HG02973 (cell line): Measurements from ENCODE around the gene ODAPH.
A peak's percentile ranks its signal among the peaks of the same experiment; 100 is the strongest.
"Not testable (repeated sequence)": the region's sequence is repeated elsewhere in the genome, so short reads cannot be mapped to it uniquely, and the experiment has no call there.

Experiments
- ATAC-seq: cut with Tn5 transposase; IDR thresholded peaks from one replicate; pipeline ENCODE4 v1.9.1; 2021; ENCODE audit warnings: moderate library complexity; ENCODE audit not compliant: unreplicated experiment

The ODAPH gene, protein sequence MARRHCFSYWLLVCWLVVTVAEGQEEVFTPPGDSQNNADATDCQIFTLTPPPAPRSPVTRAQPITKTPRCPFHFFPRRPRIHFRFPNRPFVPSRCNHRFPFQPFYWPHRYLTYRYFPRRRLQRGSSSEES

DNA sequence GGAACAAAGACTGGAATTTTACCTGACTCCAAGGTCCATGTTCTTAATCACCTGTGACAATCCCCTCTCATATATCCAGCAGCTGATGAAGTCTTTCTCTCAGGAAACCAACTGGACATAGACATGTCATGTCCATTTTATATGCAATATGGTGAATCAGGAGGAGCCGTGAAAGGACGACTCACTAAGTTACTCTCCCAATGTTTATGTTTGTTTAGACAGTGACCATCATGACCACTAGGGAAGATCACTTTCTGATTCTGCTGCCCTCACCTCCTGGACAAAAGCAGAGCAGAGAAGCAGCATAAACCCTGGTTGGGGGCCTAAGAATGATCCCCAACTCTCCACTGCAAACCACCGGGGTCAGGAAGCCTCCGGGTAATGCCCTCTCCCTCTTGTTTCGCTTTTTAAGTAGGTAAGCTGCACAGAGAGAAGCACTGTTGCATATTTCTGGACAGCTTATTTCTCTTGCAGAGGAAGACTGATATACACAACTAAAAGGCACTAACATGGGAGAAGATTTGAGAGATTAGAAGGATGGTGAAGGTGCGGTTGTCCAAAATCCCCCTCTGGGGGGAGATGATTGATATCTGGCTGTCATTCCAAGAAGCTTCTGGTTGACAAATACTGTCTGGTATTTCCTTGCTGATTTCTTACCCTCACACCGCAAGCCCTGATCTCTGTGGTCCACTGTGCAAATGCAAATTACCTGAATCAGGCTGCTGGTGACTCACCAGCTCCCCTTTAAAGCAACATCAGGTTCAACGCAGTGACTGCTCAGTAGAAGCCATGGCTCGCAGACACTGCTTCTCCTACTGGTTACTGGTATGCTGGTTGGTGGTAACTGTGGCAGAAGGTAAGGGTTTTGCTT, at the start of gene ODAPH:
ODAPH (plus strand) TSS at position 773 of the 871 bp plus-strand sequence; CDS start at position 790, 17 bp downstream.
- ATAC-seq = peak; percentile 89

DNA sequence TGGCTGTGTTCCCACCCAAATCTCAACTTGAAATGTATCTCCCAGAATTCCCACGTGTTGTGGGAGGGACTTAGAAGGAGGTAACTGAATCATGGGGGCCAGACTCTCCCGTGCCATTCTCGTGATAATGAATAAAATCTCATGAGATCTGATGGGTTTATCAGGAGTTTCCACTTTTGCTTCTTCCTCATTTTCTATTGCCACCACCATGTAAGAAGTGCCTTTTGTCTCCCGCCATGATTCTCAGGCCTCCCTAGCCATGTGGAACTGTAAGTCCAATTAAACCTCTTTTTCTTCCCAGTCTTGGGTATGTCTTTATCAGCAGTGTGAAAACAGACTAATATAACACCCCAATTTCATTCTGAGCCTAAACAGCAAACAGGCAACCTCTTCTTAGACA, 46.3 kb upstream of the ODAPH start:
- ATAC-seq = not testable (repeated sequence)

DNA sequence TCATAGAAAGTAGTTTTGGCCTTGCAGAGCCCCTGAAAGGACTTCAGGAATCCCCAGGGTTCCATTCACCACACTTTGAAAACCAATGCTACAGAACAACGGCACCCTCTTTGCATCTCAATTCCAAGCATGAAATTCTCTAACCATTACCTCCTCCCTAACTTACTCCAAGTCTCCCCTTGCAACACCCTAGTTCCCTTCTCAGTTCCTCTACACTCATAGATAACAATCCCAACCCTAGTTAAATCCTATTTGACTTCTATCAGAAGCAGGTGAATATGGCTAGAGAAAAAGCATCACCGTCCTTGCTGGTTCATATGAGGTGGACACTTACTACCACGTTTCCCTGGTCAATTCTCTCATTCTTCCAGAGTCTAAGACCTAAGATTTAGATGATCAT, 44.0 kb upstream of the ODAPH start:
- ATAC-seq = no peak

DNA sequence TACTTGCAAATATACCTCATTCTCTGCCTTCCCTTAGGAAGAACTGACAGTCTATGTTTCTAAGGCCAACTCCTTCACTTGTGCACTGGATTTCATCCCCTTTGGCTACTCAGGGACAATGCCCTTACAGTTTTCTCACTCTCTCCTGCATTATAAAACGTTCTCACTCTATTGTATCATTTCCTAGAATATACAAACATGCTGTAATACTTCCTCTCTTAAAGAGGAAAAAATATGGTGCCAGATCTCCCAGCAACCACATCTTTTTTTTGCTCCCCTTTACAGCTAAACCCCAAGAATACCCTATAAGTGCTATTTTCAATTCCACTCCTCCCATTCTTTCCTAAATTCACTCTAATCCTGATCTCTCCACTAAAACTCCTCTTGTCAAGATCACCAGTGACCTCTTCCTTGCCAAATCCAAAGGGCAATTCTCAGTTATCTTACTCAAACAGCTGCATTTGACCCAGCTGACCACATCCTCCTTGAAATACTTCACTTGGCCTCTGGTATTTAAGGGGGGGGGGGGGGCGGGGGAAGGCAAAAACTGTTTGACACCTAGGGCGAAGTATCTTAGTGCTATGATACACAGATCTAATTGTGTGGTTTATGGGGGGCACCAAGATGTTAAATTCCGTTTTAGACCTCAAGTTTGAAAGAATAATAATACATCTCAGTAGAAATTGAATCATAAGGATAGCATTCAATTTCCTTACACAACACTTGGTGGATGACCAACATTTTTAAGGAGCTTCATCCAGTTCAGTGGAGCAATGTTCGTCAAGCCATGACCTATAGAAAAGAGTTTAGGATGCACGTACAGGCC, 43.3 kb upstream of the ODAPH start:
- ATAC-seq = no peak

DNA sequence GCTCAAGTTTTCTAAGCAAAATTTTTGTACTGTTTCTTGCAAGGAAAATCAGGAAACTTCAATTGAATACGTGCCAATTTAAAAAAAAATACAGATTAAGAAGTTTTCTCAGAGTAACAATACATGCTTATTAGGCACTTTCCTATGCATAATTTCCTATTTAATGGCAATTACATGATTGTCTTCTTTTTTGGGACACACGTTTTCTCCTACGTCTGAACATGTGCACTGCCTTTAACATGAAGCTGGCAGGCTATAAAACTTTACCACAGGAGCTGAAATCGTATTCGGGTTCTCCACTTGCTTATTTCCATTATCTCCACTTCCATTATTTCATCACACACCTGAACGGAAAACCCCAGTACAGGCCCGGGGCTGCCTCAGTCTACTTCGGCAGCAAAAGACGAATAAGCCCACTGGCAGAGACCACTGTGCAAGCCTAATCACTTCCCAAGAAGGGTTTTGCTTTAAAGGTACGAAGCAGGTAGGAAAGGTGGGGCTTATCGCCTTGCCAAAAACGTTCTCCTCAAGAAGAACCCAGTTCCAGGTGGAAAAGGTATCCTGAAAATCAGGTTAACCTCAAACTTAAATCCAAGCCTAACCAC, 42.2 kb upstream of the ODAPH start:
- no peak for ATAC-seq

DNA sequence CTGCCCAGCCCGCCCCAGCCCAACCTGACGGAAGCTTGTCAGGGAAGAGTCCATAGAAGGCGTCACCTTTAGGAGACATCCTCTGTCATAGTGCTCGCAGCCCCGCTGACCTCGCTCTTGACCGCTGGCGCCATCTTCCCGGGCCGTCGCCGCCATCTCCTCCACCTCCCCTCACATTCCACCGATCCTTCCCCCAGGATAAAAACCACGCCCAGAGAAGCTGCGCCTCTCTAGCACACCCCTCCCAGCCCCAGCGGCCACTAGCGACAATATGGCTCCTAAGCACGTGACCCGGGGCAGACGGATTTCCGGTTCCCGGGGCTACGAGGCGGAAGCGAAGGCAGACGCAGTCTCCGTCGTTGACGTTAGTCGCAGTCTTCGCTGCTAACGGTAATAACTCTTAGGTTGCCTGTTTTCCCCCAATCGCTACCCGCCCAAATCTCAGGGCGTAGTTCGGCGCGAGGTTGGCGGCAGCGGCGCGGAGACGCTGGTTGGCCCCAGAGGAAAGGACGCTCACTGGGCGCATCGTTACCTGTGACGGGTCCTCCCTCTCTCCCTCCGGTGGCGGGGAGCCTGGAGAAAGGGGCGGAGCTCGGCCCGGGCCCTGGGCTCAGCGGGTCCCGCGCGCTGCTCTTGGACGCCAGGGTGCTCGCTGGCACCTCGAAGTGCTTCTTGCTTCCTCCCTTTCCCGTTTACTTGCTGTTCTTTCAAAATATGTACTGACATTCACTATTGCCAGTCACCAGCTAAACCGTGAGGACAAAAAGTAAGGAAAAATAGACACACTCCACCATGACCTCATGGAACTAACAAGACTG, 41.5 kb upstream of the ODAPH start, which contains the start of the genes RCHY1 and THAP6:
RCHY1 (minus strand) TSS at position 273 of the 818 bp plus-strand sequence; CDS start at position 156, 117 bp downstream.
THAP6 (plus strand) TSS at position 343 of the 818 bp plus-strand sequence. CDS start 980 bp downstream, outside the sequence.
- peak; percentile 90 for ATAC-seq

DNA sequence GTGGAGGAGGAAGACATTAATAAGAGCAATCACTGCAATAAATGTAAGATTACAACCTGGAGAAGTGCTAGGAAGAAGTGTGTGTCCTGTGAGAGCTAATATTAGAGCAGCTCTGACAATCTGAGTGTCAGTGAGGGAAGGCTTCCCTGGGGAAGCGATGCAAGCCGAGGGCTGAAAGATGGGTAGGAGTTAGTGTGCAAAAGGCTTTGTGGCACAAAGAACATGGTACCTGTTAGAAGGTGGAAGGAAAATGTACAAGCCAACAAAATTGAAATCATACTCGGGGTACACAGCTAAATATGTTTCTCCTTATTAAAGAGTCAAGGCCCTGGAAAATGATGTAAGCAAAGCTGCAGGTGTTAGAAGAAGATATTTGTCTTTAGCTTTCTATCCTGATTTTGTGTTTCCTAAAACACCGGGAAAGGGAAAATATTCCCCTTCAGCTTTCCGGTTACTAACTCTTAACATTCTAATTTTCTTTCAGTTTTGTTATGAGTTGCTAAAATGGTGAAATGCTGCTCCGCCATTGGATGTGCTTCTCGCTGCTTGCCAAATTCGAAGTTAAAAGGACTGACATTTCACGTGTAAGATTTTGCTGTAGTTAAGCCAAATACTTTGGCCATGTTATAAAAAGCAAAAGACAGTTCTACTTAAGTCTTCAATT, 40.8 kb upstream of the ODAPH start:
- no peak for ATAC-seq

DNA sequence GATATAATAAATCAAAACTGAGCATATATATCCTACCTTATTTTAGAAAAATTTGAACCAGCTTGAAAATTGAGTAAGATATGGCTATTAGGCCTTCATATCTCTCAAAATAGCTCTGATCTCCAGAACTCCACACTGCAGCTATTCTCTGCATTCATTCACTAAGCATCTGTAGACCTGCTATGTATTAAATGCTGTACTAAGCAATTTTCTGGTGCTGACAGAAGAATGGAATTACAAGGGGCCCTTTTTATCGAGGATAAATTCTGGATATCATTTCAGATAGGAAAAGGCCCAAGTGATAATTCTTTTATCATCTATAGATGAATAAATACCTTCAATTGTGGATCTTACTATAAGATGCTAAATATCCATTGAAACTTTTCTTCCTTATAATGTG, 39.7 kb upstream of the ODAPH start:
- ATAC-seq = no peak

DNA sequence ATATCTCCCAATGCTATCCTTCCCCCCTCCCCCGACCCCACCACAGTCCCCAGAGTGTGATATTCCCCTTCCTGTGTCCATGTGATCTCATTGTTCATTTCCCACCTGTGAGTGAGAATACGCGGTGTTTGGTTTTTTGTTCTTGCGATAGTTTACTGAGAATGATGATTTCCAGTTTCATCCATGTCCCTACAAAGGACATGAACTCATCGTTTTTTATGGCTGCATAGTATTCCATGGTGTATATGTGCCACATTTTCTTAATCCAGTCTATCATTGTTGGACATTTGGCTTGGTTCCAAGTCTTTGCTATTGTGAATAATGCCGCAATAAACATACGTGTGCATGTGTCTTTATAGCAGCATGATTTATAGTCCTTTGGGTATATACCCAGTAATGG, 36.4 kb upstream of the ODAPH start:
- ATAC-seq = not testable (repeated sequence)

DNA sequence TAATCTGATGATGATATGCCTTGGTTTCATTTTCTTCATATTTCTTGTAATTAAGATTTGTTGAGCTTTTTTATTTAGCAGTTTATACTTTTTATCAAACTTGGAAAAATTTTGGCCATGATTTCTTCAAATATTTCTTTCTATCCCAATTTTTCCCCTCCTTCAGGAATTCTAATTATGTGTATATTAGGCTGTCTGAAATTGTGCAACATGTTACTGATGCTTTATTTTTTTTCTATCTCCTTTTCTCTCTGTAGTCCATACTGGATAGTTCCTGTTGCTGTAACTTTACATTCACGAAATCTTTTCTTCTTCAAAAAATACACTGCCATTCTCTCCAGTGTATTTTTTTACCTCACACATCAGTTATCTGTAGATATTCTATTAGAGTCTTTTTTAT, 30.8 kb upstream of the ODAPH start:
- no peak for ATAC-seq

DNA sequence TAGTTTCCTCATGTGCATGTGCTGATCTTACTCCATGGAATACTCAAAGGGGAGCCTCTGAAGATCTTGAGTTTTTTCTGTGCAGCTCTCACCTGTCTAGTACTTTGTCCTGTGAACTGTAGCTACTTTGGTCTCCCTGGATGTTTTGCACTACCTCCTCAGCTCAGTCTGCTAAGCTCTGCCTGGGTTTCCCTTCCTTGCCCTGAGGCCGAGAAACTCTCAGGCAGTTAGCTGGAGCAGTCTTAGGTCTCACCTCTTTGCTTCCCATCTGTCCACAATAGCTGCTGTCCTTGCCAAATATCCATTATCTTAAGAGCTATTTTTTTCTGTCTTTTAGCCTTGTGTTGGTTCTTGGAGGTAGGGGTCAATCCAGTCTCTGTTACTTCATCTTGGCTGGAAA, 30.0 kb upstream of the ODAPH start:
- no peak for ATAC-seq

DNA sequence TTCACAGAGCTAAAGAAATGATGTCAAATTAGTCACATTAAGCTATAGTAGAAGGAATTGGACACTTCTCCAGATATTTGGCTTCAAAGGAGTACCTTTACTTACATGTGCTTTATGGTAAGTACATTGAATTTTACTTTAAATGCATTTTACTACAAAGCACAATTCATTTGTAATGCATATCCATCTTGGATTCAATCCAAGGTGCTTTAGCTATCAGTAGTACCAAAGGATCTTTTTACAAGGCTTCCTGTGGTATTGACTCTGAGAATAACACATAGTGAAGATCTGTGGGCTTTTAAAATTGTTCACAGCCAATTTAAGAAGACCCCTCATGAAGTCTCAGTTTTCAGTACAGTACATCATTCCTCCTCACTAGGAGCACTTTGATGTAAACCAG, 28.4 kb upstream of the ODAPH start:
- ATAC-seq = no peak

DNA sequence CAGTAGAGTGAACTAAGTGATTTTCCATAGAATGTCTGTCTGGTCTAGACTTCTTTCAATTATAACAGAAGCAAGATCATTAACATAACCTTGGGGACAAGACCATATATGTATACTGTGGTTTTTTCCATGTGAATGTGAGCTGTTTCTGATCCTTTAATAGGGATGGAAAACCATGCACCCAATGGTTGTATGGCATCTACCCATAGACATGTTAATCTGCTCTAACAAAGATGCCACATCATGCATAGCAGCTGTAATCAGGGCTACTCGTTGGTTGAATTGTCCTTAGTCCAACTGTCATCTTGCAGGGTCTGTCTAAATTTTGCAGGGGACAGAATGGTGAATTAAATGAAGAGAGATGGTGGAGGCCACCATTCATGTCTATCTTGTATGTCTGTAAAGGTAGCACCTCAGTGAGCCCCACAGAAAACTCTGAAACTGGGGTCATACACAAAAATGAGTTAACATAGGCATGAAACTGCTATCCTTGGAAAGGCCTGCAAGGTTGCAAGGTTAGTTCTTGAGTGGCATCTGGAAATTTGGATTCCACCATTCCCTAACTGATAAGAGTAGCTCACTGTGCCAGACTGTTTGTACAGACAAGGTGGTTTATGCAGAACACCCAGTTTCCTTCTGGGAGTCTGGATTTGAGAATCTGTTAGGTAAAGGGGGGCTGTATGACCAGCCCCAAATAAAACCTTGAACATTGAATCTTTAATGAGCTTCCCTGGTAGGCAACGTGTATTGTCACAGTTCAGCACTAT, 25.1 kb upstream of the ODAPH start:
- no peak for ATAC-seq

DNA sequence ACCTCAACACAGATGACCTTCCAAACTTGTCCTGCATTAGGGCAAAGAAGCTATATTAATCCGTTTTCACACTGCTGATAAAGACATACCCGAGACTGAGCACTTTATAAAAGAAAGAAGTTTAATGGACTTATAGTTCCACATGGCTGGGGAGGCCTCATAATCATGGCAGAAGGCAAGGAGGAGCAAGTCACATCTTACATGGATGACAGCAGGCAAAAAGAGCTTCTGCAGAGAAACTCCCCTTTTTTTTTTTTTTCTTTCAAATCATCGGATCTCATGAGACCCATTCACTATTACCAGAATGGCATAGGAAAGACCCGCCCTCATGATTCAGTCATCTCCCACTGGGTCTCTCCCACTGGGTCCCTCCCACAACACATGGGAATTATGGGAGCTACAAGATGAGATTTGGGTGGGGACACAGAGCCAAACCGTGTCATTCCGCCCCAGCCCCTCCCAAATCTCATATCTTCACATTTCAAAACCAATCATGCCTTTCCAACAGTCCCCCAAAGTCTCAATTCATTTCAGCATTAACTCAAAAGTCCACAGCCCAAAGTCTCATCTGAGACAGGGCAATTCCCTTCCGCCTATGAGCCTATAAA, 24.2 kb upstream of the ODAPH start:
- not testable (repeated sequence) for ATAC-seq

DNA sequence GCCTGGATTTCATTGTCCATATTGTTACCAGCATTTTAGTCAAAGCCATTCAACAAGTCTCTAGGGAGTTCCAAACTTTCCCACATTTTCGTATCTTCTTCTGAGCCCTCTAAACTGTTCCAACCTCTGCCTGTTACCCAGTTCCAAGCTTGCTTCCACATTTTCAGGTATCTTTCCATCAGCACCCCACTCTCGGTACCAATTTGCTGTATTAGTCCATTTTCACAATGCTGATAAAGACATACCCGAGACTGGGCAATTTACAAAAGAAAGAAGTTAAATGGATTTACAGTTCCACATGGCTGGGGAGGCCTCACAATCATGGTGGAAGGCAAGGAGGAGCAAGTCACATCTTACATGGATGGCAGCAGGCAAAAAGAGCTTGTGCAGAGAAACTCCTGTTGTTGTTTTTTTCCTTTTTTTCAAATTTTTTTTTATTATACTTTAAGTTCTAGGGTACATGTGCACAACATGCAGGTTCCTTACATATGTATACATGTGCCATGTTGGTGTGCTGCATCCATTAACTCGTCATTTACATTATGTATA, 22.5 kb upstream of the ODAPH start:
- ATAC-seq = not testable (repeated sequence)

DNA sequence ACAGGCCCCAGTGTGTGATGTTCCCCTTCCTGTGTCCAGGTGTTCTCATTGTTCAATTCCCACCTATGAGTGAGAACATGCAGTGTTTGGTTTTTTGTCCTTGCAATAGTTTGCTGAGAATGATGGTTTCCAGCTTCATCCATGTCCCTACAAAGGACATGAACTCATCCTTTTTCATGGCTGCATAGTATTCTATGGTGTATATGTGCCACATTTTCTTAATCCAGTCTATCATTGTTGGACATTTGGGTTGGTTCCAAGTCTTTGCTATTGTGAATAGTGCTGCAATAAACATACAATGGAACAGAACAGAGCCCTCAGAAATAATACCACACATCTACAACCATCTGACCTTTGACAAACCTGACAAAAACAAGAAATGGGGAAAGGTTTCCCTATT, 21.9 kb upstream of the ODAPH start:
- ATAC-seq = not testable (repeated sequence)

DNA sequence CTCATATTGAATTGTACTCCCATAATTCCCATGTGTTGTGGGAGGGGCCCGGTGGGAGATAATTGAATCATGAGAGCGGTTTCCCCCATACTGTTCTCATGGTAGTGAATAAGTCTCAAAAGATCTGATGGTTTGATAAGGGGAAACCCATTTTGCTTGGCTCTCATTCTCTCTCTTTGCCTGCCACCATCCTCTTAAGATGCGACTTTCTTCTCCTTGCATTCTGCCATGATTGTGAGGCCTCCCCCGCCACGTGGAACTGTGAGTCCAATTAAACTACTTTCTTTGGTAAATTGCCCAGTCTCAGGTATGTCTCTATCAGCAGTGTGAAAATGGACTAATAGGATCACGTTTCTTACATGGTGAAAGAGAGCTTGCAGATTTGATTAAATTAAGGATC, 18.6 kb upstream of the ODAPH start:
- ATAC-seq = not testable (repeated sequence)

DNA sequence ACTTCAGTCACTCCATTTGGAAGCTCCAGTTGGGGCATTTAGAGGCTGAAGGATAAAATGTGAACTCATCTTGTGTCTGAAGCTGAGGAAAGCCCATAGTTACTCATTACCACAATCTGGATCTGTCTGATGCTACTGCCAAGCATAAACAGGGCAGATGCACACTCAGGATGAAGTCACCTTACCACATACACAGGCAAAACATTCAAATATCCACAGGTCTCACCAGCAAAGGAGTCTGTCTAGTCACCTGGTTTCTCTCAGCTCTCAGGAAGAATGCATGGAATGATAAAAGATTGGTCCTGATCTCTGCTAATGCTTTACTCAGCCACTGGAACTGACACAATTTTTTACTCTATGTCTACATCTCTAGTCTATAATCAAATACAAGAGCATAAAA, 13.0 kb upstream of the ODAPH start:
- no peak for ATAC-seq
